Tibial nerve (tissue), 4 donors: ENCODE results near the gene IPO5.

ENCODE experiments used
- CTCF ChIP-seq, 5 experiments: fragments of 200-600 bp in 3 of 5; fragments of 450-650 bp in 2 of 5; sonication (generic) in 3 of 5; IDR thresholded peaks; one replicate each; pipeline ENCODE4 v1.5.1; 2016 to 2019; ENCODE audit warnings: antibody characterized with exemption in 5 of 5, mild to moderate bottlenecking in 3 of 5, moderate library complexity in 2 of 5
- EP300 ChIP-seq, 2 donors: sonication (generic); formaldehyde crosslinking; IDR thresholded peaks; one replicate each; pipeline ENCODE4 v1.6.1; 2017; ENCODE audit warnings: antibody characterized with exemption in 2 of 2, mild to moderate bottlenecking in 1 of 2
- POLR2A ChIP-seq, 2 donors: fragments of 450-650 bp; IDR thresholded peaks; one replicate each; pipeline ENCODE4 v1.6.1; 2017; ENCODE audit warnings: antibody characterized with exemption in 2 of 2, mild to moderate bottlenecking in 2 of 2, moderate library complexity in 2 of 2

DNA sequence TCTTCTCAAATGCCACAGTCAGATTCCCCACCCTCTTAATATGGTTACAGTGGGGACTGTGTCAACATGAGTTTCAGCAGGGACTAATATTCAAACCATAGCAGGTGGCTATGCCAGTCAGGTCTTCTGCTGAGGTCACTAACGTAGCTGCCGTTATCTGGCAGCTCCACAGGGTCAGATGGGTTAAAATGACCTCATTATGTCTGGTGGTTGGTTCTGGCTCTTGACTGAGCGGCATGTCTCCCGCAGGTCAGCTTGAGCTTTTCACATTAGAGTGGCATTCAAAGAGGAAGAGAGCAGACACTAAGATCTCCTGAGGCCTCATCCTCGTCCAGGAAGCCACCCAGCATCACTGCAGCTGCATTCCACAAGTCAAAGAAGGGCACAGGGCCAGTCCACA, 21.4 kb upstream of the IPO5 start:
- TF ChIP-seq POLR2A (IDR thresholded peaks at IDR 0.05) (no peak), CTCF (IDR thresholded peaks at IDR 0.05) (no peak), EP300 (IDR thresholded peaks at IDR 0.05) (no peak)
